ENCODE measurements around the gene SLC2A9.
"Not testable (repeated sequence)": the region's sequence is repeated elsewhere in the genome, so short reads cannot be mapped to it uniquely, and the experiment has no call there.

The SLC2A9 gene

GRCh38 chr4:9804918-9805317 is 216.4 kb downstream of the SLC2A9 start:
- TF ChIP-seq CTCF (IDR thresholded peaks at IDR 0.05; ENCODE audit: low read depth, low read length, missing control alignments), result peak; percentile 8
- no peak overlapping the region for H3K4me3 ChIP-seq (ENCODE audit: low read depth, low read length)
- DNase-seq (ENCODE audit: low read depth), result no peak

GRCh38 chr4:9800848-9801247 is 220.4 kb downstream of the SLC2A9 start:
- DNase-seq (ENCODE audit: low read depth), result no peak
- H3K4me3 ChIP-seq (ENCODE audit: low read depth, low read length), result no peak overlapping the region
- no peak for TF ChIP-seq CTCF (IDR thresholded peaks at IDR 0.05; ENCODE audit: low read depth, low read length, missing control alignments)

GRCh38 chr4:9796641-9797040 is 224.7 kb downstream of the SLC2A9 start:
- H3K4me3 ChIP-seq (ENCODE audit: low read depth, low read length); DNase-seq (ENCODE audit: low read depth): not testable (repeated sequence)

GRCh38 chr4:9792381-9792780 is 228.9 kb downstream of the SLC2A9 start:
- no peak overlapping the region for H3K4me3 ChIP-seq (ENCODE audit: low read depth, low read length)
- no peak for DNase-seq (ENCODE audit: low read depth)
- no peak for TF ChIP-seq CTCF (IDR thresholded peaks at IDR 0.05; ENCODE audit: low read depth, low read length, missing control alignments)

- DNase-seq (ENCODE audit: low read depth); H3K4me3 ChIP-seq (ENCODE audit: low read depth, low read length): not testable (repeated sequence)
Measured at GRCh38 chr4:9785891-9786290, 235.4 kb downstream of the SLC2A9 start.

GRCh38 chr4:9782136-9782436 is 239.2 kb downstream of the SLC2A9 start:
- DNase-seq (ENCODE audit: low read depth), result no peak
- no peak for TF ChIP-seq CTCF (IDR thresholded peaks at IDR 0.05; ENCODE audit: low read depth, low read length, missing control alignments)
- no peak overlapping the region for H3K4me3 ChIP-seq (ENCODE audit: low read depth, low read length)

GRCh38 chr4:9781343-9782135 is 239.8 kb downstream of the SLC2A9 start, which contains the start of gene DRD5:
DRD5 (plus strand) TSS chr4:9781634; CDS start chr4:9782030, 396 bp downstream.
- H3K4me3 ChIP-seq (ENCODE audit: low read depth, low read length), result no peak within 1 kb of the TSS
- TF ChIP-seq CTCF (IDR thresholded peaks at IDR 0.05; ENCODE audit: low read depth, low read length, missing control alignments), result no peak
- DNase-seq (ENCODE audit: low read depth), result no peak

Data from GM12864 (cell line).